GM12872 (cell line): ENCODE data around the gene ZNF831.

Experiments
- TF ChIP-seq, protein P1 (sequence below): IDR thresholded peaks from 3 replicates; pipeline ENCODE4 v1.5.1; 2011; ENCODE audit warnings: low read depth, mild to moderate bottlenecking, low read length, moderate library complexity; ENCODE audit not compliant: insufficient read depth

ZNF831 gene

DNA sequence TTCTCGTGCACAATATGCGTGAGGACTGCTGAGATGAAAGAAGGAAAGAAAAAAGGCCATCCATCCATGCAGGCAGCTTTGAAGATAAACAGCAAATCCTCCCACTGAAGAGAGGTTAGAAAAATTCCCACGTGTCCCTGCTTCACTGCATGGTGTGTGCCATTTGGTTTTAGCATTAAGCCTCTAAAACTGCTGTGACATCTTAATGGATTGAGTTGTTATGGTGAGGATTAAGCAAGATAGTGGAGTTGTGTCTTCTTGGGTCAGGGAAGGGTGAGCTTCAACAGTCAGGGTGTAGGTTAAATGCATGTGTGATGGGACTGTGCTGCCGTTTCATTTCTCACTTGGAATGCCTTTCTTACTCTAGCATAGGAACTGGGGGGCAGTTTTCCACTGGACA, 50.5 kb downstream of the ZNF831 start:
- TF ChIP-seq, protein P1, sequence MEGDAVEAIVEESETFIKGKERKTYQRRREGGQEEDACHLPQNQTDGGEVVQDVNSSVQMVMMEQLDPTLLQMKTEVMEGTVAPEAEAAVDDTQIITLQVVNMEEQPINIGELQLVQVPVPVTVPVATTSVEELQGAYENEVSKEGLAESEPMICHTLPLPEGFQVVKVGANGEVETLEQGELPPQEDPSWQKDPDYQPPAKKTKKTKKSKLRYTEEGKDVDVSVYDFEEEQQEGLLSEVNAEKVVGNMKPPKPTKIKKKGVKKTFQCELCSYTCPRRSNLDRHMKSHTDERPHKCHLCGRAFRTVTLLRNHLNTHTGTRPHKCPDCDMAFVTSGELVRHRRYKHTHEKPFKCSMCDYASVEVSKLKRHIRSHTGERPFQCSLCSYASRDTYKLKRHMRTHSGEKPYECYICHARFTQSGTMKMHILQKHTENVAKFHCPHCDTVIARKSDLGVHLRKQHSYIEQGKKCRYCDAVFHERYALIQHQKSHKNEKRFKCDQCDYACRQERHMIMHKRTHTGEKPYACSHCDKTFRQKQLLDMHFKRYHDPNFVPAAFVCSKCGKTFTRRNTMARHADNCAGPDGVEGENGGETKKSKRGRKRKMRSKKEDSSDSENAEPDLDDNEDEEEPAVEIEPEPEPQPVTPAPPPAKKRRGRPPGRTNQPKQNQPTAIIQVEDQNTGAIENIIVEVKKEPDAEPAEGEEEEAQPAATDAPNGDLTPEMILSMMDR = no peak

- TF ChIP-seq, protein P1 = no peak
Observed at GRCh38 chr20:59214606-59215547, 51.3 kb downstream of the ZNF831 start.

- TF ChIP-seq, protein P1 = no peak
Observed at GRCh38 chr20:59217173-59217572, 53.6 kb downstream of the ZNF831 start.

- TF ChIP-seq, protein P1 = no peak
Observed at GRCh38 chr20:59217794-59218280, 54.2 kb downstream of the ZNF831 start.

DNA sequence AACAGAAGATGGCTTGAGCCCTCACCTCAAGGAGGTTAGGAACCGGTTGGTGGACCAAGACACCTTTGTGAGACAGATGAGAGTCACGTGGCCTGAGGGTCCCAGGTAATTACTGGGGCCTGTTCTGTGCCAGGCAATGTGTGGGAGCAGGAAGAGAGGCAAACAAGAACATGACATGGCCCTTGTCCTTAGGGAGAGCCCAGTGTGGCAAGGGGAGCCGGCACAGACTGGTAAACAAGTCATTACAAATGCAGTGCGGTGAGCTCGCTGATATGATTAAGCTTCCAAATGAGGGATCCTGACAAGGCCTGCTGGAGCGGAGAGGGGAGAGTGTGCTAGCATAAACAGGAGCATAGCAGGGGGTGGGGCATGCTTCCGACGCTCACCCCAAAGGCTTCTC, 55.6 kb downstream of the ZNF831 start:
- TF ChIP-seq, protein P1 = no peak

- TF ChIP-seq, protein P1 = no peak
Observed at GRCh38 chr20:59220161-59220560, 56.5 kb downstream of the ZNF831 start.

- TF ChIP-seq, protein P1 = no peak
Observed at GRCh38 chr20:59221049-59221706, 57.6 kb downstream of the ZNF831 start.
